ENCODE data around the gene DPP8.
"Not testable (repeated sequence)": the region's sequence is repeated elsewhere in the genome, so short reads cannot be mapped to it uniquely, and the experiment has no call there.

Gene DPP8

GRCh38 chr15:65553691-65554090, 36.2 kb upstream of the DPP8 start:
- TF ChIP-seq CTCF (IDR thresholded peaks at IDR 0.05; ENCODE audit: low read depth, low read length, missing control alignments) = no peak
- no peak for DNase-seq (ENCODE audit: extremely low read depth, low read depth)
- H3K4me3 ChIP-seq (replicated peaks; ENCODE audit: low read depth, low read length) = no peak overlapping the region

GRCh38 chr15:65552851-65553250, 35.4 kb upstream of the DPP8 start:
- H3K4me3 ChIP-seq (replicated peaks; ENCODE audit: low read depth, low read length); DNase-seq (ENCODE audit: extremely low read depth, low read depth): not testable (repeated sequence)

GRCh38 chr15:65551183-65551582, 33.7 kb upstream of the DPP8 start:
- H3K4me3 ChIP-seq (replicated peaks; ENCODE audit: low read depth, low read length) = no peak overlapping the region
- TF ChIP-seq CTCF (IDR thresholded peaks at IDR 0.05; ENCODE audit: low read depth, low read length, missing control alignments) = no peak
- DNase-seq (ENCODE audit: extremely low read depth, low read depth) = no peak

GRCh38 chr15:65550681-65551098, 33.2 kb upstream of the DPP8 start:
- no peak for DNase-seq (ENCODE audit: extremely low read depth, low read depth)
- no peak overlapping the region for H3K4me3 ChIP-seq (replicated peaks; ENCODE audit: low read depth, low read length)
- TF ChIP-seq CTCF (IDR thresholded peaks at IDR 0.05; ENCODE audit: low read depth, low read length, missing control alignments) = no peak

- DNase-seq (ENCODE audit: extremely low read depth, low read depth); H3K4me3 ChIP-seq (replicated peaks; ENCODE audit: low read depth, low read length): not testable (repeated sequence)
These were observed 31.8 kb upstream of the DPP8 start for GRCh38 chr15:65549288-65549687.

GRCh38 chr15:65547841-65548240, 30.4 kb upstream of the DPP8 start:
- TF ChIP-seq CTCF (IDR thresholded peaks at IDR 0.05; ENCODE audit: low read depth, low read length, missing control alignments) = no peak
- DNase-seq (ENCODE audit: extremely low read depth, low read depth) = no peak
- no peak overlapping the region for H3K4me3 ChIP-seq (replicated peaks; ENCODE audit: low read depth, low read length)

- DNase-seq (ENCODE audit: extremely low read depth, low read depth) = no peak
- no peak for TF ChIP-seq CTCF (IDR thresholded peaks at IDR 0.05; ENCODE audit: low read depth, low read length, missing control alignments)
- H3K4me3 ChIP-seq (replicated peaks; ENCODE audit: low read depth, low read length) = no peak overlapping the region
These were observed 23.8 kb upstream of the DPP8 start for GRCh38 chr15:65541231-65541820.

- DNase-seq (ENCODE audit: extremely low read depth, low read depth) = no peak
- no peak overlapping the region for H3K4me3 ChIP-seq (replicated peaks; ENCODE audit: low read depth, low read length)
- TF ChIP-seq CTCF (IDR thresholded peaks at IDR 0.05; ENCODE audit: low read depth, low read length, missing control alignments) = no peak
These were observed 22.8 kb upstream of the DPP8 start for GRCh38 chr15:65540314-65540713.

Measured in HFF-Myc (cell line).